DND-41 (cell line): Measurements from ENCODE around the gene FAM83G.

Source experiments
- ATAC-seq: fragments of 200-7000 bp; cut with Tn5 transposase; 3 replicates; pipeline ENCODE4 v1.9.1; 2021; ENCODE audit warnings: low read depth; ENCODE audit not compliant: insufficient read depth
- DNase-seq: peaks from one replicate; pipeline ENCODE4 v3.0.0-alpha.2; 2020
- H2AFZ ChIP-seq: 2 replicates; pipeline ENCODE4 v1.6.0; 2012; ENCODE audit warnings: low read depth, low read length
- H3K27ac ChIP-seq: 2 replicates; pipeline ENCODE4 v1.5.1; 2012; ENCODE audit warnings: low read length, inconsistent platforms
- H3K27me3 ChIP-seq: fragments of 200-600 bp; sonication (generic); 2 replicates; pipeline ENCODE4 v1.6.0; 2012; ENCODE audit warnings: low read length, mild to moderate bottlenecking, inconsistent platforms; ENCODE audit not compliant: insufficient read depth, poor library complexity
- H3K36me3 ChIP-seq: 2 replicates; pipeline ENCODE4 v1.5.1; 2012; ENCODE audit warnings: low read length, inconsistent platforms; ENCODE audit not compliant: insufficient read depth
- H3K4me1 ChIP-seq: 2 replicates; pipeline ENCODE4 v1.5.1; 2012; ENCODE audit warnings: mild to moderate bottlenecking, low read length; ENCODE audit not compliant: insufficient read depth
- H3K4me2 ChIP-seq: 2 replicates; pipeline ENCODE4 v1.6.0; 2012; ENCODE audit warnings: mild to moderate bottlenecking, moderate library complexity, low read length, inconsistent platforms; ENCODE audit not compliant: insufficient read depth
- H3K4me3 ChIP-seq, 2 experiments: fragments of 200-600 bp in 1 of 2; shearing (Covaris generic) in 1 of 2; 2 replicates each; pipeline ENCODE4 v1.5.1; 2012 to 2016; ENCODE audit warnings: inconsistent platforms in 2 of 2, low read length in 2 of 2, mild to moderate bottlenecking in 2 of 2, low read depth in 1 of 2, moderate library complexity in 1 of 2
- H3K79me2 ChIP-seq: 2 replicates; pipeline ENCODE4 v1.6.0; 2012; ENCODE audit warnings: low read length, inconsistent platforms; ENCODE audit not compliant: insufficient read depth
- H3K9ac ChIP-seq: 2 replicates; pipeline ENCODE4 v1.6.0; 2012; ENCODE audit warnings: low read depth, mild to moderate bottlenecking, inconsistent platforms, low read length, moderate library complexity
- H3K9me3 ChIP-seq: 2 replicates; pipeline ENCODE4 v1.5.1; 2012; ENCODE audit warnings: low read length, moderate library complexity, mild to moderate bottlenecking, inconsistent platforms; ENCODE audit not compliant: insufficient read depth, severe bottlenecking
- H4K20me1 ChIP-seq: 2 replicates; pipeline ENCODE4 v1.6.0; 2012; ENCODE audit warnings: low read length; ENCODE audit not compliant: insufficient read depth
- EZH2 ChIP-seq: IDR thresholded peaks from 3 replicates; pipeline ENCODE4 v1.6.1; 2012; ENCODE audit warnings: borderline replicate concordance, low read depth, mild to moderate bottlenecking, moderate library complexity, low read length, inconsistent platforms; ENCODE audit not compliant: severe bottlenecking
- TF ChIP-seq, protein P1 (sequence below): IDR thresholded peaks from 2 replicates; pipeline ENCODE4 v1.5.1; 2012; ENCODE audit warnings: borderline replicate concordance, low read length, moderate library complexity, mild to moderate bottlenecking; ENCODE audit not compliant: poor library complexity, severe bottlenecking; ENCODE audit errors: extremely low read depth

The FAM83G gene

DNA sequence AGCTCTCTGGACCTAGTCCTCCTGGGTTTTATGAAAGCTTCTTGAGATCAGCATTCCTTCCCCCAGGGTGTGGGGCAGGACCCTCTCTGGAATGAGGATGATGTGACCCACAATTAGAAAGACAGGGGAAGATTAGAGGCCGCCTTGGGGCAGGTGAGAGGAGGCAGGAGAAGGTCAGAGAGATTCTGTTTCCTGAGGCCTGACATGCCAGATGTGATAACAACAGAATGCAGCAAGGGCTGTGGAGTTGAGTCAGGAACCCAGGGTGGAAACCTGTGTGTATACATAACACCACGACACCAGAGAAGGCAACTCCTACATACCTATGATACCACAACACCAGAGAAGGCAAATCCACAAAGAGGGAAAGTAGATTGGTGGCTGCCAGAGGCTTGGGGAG, 58.0 kb downstream of the FAM83G start:
- DNase-seq (no peak), ATAC-seq (no peak)
- H3K4me3 ChIP-seq = no peak overlapping the region
- H3K79me2 ChIP-seq = no peaks in the 10 kb centered on the region
- H3K9me3 ChIP-seq = no peaks in the 10 kb centered on the region
- no peaks in the 10 kb centered on the region for H4K20me1 ChIP-seq
- peaks cover 20% of the 10 kb centered on the region for H3K27me3 ChIP-seq
- no peak overlapping the region for H3K9ac ChIP-seq
- no peak overlapping the region for H3K27ac ChIP-seq
- H3K4me2 ChIP-seq = no peak overlapping the region
- TF ChIP-seq, protein P1, sequence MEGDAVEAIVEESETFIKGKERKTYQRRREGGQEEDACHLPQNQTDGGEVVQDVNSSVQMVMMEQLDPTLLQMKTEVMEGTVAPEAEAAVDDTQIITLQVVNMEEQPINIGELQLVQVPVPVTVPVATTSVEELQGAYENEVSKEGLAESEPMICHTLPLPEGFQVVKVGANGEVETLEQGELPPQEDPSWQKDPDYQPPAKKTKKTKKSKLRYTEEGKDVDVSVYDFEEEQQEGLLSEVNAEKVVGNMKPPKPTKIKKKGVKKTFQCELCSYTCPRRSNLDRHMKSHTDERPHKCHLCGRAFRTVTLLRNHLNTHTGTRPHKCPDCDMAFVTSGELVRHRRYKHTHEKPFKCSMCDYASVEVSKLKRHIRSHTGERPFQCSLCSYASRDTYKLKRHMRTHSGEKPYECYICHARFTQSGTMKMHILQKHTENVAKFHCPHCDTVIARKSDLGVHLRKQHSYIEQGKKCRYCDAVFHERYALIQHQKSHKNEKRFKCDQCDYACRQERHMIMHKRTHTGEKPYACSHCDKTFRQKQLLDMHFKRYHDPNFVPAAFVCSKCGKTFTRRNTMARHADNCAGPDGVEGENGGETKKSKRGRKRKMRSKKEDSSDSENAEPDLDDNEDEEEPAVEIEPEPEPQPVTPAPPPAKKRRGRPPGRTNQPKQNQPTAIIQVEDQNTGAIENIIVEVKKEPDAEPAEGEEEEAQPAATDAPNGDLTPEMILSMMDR = no peak
- no peak for TF ChIP-seq EZH2
- H3K4me1 ChIP-seq = no peaks in the 10 kb centered on the region
- H3K36me3 ChIP-seq = no peaks in the 10 kb centered on the region
- no peak overlapping the region for H2AFZ ChIP-seq

DNA sequence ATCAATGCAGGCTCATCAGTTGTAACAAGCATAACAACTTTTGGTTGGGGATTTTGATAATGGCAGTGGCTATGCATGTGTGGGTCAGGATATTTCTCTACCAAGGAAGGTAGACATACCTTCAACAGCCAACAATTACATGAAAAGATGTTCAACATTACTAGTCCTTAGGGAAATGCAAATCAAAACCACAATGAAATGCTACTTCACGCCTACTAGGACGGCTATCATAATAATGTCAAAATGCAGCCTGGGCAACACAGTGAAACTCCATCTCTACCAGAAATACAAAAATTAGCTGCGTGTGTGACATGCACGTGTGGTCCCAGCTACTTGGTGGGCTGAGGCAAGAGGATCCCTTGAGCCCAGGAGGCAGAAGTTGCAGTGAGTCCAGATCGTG, 59.9 kb downstream of the FAM83G start:
- Histone ChIP-seq H3K36me3 (no peaks in the 10 kb centered on the region), H3K4me2 (no peak overlapping the region), H3K79me2 (no peaks in the 10 kb centered on the region), H3K27me3 (peaks cover 17% of the 10 kb centered on the region), H3K4me3 (no peak overlapping the region), H2AFZ (no peak overlapping the region), H3K9ac (no peak overlapping the region), H4K20me1 (no peaks in the 10 kb centered on the region), H3K27ac (no peak overlapping the region), H3K9me3 (no peaks in the 10 kb centered on the region), H3K4me1 (no peaks in the 10 kb centered on the region)
- TF ChIP-seq, protein P1 = no peak
- no peak for TF ChIP-seq EZH2
- ATAC-seq = no peak
- DNase-seq = no peak

DNA sequence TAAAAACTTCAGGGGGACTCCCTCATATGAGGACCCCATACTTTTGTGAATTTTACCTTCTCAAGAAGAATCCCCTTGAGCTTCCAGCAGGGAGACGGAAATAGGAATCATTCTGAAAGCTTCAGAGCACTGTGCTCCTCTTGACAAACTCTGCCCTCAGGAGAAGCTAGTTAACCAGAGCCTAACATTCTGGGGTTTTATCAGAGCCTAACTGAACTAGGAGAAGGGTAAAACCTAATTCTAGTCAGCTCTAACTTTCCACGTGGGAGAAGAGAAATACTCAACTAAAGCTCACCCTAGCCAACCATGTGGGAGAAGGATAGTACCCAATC, 65.9 kb downstream of the FAM83G start:
- no peaks in the 10 kb centered on the region for H3K27me3 ChIP-seq
- no peaks in the 10 kb centered on the region for H3K4me1 ChIP-seq
- H3K9ac ChIP-seq = no peak overlapping the region
- H3K4me3 ChIP-seq = no peak overlapping the region
- H3K27ac ChIP-seq = no peak overlapping the region
- ATAC-seq (no peak), DNase-seq (no peak)
- H3K9me3 ChIP-seq = no peaks in the 10 kb centered on the region
- H4K20me1 ChIP-seq = no peaks in the 10 kb centered on the region
- H3K4me2 ChIP-seq = no peak overlapping the region
- no peaks in the 10 kb centered on the region for H3K36me3 ChIP-seq
- no peaks in the 10 kb centered on the region for H3K79me2 ChIP-seq
- no peak overlapping the region for H2AFZ ChIP-seq
- no peak for TF ChIP-seq EZH2

DNA sequence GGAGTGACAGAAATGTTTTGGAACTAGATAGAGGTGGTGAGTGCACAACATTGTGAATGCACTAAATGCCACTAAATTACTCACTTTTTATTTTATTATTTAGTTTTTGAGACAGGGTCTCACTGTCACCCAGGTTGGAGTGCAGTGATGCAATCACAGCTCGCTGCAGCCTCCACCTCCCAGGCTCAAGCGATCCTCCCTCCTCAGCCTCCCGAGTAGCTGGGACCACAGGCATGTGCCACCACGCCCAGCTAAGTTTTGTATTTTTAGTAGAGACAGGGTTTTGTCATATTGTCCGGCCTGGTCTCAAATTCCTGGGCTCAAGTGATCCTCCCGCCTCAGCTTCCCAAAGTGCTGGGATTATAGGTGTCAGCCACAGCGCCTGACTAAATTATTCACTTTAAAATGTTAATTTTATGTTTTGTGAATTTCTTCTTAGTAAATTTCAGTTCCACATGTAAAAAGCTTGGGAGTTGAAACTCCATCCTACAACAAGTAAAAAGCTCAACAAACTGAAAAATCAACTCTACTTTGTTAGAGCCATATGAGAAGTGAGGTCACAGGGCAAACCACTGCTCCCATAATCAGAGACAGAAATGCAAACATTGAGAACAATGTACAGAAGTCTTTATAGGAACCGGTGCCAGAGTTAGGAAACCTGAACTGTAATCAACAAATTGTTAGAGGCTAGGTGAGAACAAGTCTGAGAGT, 66.4 kb downstream of the FAM83G start:
- Histone ChIP-seq H3K4me2 (no peak overlapping the region), H3K27ac (no peak overlapping the region), H3K4me3 (no peak overlapping the region), H3K4me1 (no peaks in the 10 kb centered on the region), H3K27me3 (no peaks in the 10 kb centered on the region), H3K79me2 (no peaks in the 10 kb centered on the region), H3K36me3 (no peaks in the 10 kb centered on the region), H3K9me3 (no peaks in the 10 kb centered on the region), H4K20me1 (no peaks in the 10 kb centered on the region; the same call in 1 of the 2 replicates), H3K9ac (no peak overlapping the region), H2AFZ (no peak overlapping the region)
- no peak for DNase-seq
- TF ChIP-seq, protein P1 = no peak
- TF ChIP-seq EZH2 = no peak
- ATAC-seq = no peak
